Cardiac fibroblast (primary cell): ENCODE results near the gene USP5.
"Not testable (repeated sequence)": the region's sequence is repeated elsewhere in the genome, so short reads cannot be mapped to it uniquely, and the experiment has no call there.

Experiments used
- DNase-seq, 2 donors: peaks; one replicate each; pipeline versions ENCODE4 v3.0.0 to v3.0.0-alpha.2; 2010; ENCODE audit warnings: low read depth in 2 of 2
- H3K4me3 ChIP-seq, 2 donors: replicated peaks in 1 of 2; 1 replicate in 1 of 2; 2 replicates in 1 of 2; pipeline ENCODE4 v1.5.1; 2011; ENCODE audit warnings: low read depth in 2 of 2, low read length in 2 of 2, mild to moderate bottlenecking in 2 of 2, moderate library complexity in 1 of 2
- CTCF ChIP-seq: IDR thresholded peaks from one replicate; pipeline ENCODE4 v1.5.1; 2011; ENCODE audit warnings: low read depth, mild to moderate bottlenecking, low read length, inconsistent platforms

Gene USP5

DNA sequence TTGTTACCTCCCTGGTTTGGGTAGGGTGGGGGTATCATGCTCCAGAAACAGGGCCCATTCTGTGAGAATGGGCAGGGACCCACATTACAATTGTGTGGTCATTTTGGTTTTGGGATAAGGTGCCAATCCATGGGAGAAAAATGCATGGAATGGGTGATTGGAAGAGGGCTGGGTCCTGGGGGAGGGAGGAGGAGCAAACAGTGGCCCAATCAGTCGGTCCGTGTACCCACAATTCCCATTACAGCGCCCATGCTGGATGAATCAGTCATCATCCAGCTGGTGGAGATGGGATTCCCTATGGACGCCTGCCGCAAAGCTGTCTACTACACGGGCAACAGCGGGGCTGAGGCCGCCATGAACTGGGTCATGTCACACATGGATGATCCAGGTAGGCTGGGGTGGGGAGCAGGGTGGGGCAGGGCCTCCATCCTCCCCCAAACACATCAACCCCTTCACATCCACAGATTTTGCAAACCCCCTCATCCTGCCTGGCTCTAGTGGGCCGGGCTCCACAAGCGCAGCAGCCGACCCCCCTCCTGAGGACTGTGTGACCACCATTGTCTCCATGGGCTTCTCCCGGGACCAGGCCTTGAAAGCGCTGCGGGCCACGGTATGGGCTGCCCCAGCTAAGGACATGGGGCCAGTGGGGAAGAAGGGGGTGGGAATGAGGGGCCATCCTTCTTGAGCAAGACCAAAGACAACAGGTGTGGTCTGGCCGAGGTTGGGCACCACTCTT lies 11.8 kb downstream of the USP5 start:
- no peak for DNase-seq
- no peak for TF ChIP-seq CTCF
- no peak overlapping the region for H3K4me3 ChIP-seq

DNA sequence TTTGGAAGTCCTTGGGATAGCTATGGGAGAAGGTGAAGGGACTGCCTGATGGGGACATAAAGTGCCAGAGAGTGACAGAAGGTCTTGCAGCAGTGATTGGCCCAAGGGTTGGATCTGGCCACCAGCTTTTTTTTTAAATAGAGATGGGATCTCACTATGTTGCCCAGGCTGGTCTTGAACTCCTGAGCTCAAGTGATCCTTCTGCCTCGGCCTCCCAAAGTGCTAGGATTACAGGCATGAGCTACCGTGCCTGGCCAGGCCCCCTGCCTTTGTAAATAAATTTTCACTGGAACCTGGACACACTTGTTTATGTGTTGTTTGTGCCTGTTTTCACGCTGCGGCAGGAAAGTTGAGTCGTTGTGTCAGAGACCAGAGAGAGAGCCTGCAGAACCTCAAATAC lies 13.4 kb downstream of the USP5 start:
- H3K4me3 ChIP-seq, DNase-seq: not testable (repeated sequence)

DNA sequence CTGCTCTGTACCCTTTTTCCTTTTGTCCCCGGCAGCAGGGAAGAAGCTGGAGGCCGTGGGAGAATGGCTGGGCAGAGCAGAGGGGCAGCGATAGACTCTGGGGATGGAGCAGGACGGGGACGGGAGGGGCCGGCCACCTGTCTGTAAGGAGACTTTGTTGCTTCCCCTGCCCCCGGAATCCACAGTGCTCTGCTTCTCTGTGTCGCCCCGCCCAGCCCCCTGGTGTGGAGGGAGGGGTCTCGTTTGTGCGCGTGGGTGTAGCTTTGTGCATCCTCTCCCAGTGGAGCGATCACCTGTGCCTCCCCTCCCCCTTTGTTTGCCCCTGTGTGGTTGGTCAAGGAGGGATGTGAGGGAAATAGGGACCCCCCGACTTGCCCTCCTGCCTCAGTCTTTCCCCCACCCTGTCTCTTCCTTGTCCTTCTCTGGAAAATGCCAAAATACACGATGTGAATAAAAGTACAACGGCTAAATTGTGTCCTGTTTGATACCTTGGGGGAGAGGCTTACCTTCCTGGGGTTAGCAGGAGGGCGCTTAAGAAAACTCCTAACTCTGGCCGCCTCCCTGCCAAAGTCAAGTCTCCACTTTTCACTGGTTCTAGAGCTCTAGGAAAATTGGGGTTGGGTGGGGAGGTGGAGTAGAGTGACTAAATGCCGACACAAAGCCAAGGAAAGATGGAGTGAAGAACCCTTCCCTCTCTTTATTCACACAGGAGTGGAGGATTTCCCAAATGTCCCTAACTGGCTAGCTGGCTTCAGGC lies 14.4 kb downstream of the USP5 start:
- H3K4me3 ChIP-seq = peak overlapping the region in 1 of 2 donors; percentile 98
- TF ChIP-seq CTCF = no peak
- DNase-seq = no peak

DNA sequence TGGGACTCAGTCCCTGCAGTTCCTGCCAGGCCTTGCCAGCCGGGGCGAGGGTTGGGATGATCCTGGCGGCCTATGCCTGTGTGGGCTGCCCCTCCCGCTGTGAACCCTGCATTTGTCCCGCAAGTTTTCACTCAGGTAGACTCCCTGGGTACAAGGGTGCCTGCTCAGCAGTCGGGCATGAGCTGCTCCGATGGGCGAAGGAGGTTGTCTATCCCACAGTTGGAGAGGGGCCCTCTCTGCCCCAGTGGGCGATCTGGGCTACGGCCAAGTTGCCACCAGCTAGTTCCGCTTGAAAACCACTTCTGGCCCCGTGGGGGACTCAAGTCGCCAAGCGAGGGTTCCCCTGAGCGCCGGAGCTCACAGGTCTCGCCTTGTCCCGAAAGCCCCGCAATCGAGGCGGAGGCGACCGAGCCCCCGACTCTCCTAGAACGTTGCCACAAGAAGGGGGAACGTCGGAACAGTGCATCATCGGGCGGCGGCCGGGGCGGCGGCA lies 15.0 kb downstream of the USP5 start:
- no peak for TF ChIP-seq CTCF
- no peak for DNase-seq
- peak overlapping the region; percentile 53 to 98 for H3K4me3 ChIP-seq

- no peak for TF ChIP-seq CTCF
- peak; percentile 83 to 89 for DNase-seq
- H3K4me3 ChIP-seq = peak within 1 kb of the TSS; percentile 78 to 98
Observed at GRCh38 chr12:6867413-6868210, 15.7 kb downstream of the USP5 start, which contains the start of gene TPI1. TSS of gene TPI1 (plus strand) at chr12:6867531. CDS start at chr12:6867567, 36 bp downstream.

DNA sequence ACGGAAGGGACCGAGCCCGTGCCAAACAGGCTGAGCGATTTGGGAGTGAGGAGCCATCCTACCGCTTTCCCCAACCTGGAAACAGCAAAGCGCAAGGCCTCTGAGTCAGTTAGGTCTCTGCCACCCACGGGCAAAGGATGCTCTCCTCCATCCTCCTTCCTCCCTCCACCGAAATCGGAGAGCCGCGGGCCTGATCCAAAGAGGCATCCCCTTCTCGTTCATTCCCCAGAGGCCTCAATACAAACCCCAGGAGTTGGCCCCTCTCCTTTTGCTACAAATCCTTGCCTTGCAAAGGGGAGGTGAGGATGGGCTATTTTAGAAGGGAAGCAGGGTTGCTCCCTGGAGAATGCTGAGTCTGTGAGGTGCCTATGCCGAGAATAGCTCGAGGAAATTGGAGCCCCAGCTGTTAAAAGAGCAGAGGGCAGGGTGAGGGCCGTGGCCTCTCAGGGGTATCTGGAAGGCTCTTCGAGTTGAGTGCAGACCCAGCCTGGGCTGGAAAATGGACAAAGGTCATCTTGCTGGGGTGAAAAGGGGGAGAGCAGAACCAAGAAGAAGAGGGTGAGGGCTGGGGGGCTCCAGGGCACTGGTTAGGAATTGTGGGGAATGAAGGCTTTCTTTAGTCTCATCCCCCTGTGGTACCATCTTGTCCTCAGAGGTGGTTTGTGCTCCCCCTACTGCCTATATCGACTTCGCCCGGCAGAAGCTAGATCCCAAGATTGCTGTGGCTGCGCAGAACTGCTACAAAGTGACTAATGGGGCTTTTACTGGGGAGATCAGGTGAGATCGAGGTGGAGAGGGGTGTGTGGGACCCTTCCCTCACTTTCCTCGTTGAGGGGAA lies 16.5 kb downstream of the USP5 start:
- peak; percentile 20 for TF ChIP-seq CTCF
- H3K4me3 ChIP-seq = peak overlapping the region; percentile 78 to 98
- peak in 1 of 2 donors; percentile 50 for DNase-seq
